Measurements from ENCODE around the gene TMPRSS13. TPM values are rescaled to one million over a fixed set of nuclear protein-coding genes. Genes with fewer than 3 reads are reported as not detected.

TMPRSS13 gene
- total RNA-seq, 1 donor from 2014 or later = not detected

DNA sequence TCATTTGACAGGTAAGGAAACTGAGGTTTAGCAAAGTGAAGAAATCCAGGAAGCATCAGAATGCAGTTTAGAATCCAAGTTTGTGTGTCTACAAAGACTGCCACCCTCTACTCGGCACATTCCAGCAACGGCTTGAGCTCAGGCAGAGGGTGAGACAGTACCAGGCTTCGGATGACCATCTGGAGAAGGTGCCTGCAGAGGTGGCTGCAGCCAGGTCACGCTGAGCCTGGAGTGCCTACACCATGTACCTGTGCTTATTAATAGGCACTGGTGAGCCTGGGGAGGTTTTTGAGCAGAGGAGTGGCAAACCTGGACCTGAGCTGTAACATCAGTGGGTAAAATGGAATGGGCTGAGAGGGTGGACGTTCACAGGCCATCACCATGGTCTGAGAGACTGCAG is 57.4 kb downstream of the TMPRSS13 start:
- peaks cover 10% of the 10 kb centered on the region for H3K4me1 Mint-ChIP-seq (ENCODE audit: unreplicated experiment)
- H3K4me3 Mint-ChIP-seq (ENCODE audit: unreplicated experiment) = no peak overlapping the region
- no peak for DNase-seq (ENCODE audit: extremely low spot score, unreplicated experiment)
- peaks cover 50% of the 10 kb centered on the region for H3K27me3 Mint-ChIP-seq (ENCODE audit: unreplicated experiment)
- no peaks in the 10 kb centered on the region for H3K9me3 Mint-ChIP-seq (ENCODE audit: unreplicated experiment)
- no peak overlapping the region for H3K27ac Mint-ChIP-seq (ENCODE audit: unreplicated experiment)
- H3K36me3 Mint-ChIP-seq (ENCODE audit: unreplicated experiment) = no peaks in the 10 kb centered on the region
- TF ChIP-seq, protein P1, sequence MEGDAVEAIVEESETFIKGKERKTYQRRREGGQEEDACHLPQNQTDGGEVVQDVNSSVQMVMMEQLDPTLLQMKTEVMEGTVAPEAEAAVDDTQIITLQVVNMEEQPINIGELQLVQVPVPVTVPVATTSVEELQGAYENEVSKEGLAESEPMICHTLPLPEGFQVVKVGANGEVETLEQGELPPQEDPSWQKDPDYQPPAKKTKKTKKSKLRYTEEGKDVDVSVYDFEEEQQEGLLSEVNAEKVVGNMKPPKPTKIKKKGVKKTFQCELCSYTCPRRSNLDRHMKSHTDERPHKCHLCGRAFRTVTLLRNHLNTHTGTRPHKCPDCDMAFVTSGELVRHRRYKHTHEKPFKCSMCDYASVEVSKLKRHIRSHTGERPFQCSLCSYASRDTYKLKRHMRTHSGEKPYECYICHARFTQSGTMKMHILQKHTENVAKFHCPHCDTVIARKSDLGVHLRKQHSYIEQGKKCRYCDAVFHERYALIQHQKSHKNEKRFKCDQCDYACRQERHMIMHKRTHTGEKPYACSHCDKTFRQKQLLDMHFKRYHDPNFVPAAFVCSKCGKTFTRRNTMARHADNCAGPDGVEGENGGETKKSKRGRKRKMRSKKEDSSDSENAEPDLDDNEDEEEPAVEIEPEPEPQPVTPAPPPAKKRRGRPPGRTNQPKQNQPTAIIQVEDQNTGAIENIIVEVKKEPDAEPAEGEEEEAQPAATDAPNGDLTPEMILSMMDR (IDR thresholded peaks at IDR 0.05) = no peak

- Mint-ChIP-seq H3K27me3 (ENCODE audit: unreplicated experiment) (peaks cover 47% of the 10 kb centered on the region), H3K4me1 (ENCODE audit: unreplicated experiment) (peaks cover 7% of the 10 kb centered on the region), H3K27ac (ENCODE audit: unreplicated experiment) (no peak overlapping the region), H3K9me3 (ENCODE audit: unreplicated experiment) (no peaks in the 10 kb centered on the region), H3K4me3 (ENCODE audit: unreplicated experiment) (no peak overlapping the region), H3K36me3 (ENCODE audit: unreplicated experiment) (no peaks in the 10 kb centered on the region)
- no peak for DNase-seq (ENCODE audit: extremely low spot score, unreplicated experiment)
- TF ChIP-seq, protein P1 (IDR thresholded peaks at IDR 0.05) = no peak
These were observed 58.0 kb downstream of the TMPRSS13 start for GRCh38 chr11:117871160-117871559.

- Mint-ChIP-seq H3K9me3 (ENCODE audit: unreplicated experiment) (no peaks in the 10 kb centered on the region), H3K27ac (ENCODE audit: unreplicated experiment) (no peak overlapping the region), H3K4me1 (ENCODE audit: unreplicated experiment) (peaks cover 4% of the 10 kb centered on the region), H3K4me3 (ENCODE audit: unreplicated experiment) (no peak overlapping the region), H3K27me3 (ENCODE audit: unreplicated experiment) (peaks cover 40% of the 10 kb centered on the region), H3K36me3 (ENCODE audit: unreplicated experiment) (no peaks in the 10 kb centered on the region)
- TF ChIP-seq, protein P1 (IDR thresholded peaks at IDR 0.05) = no peak
- no peak for DNase-seq (ENCODE audit: extremely low spot score, unreplicated experiment)
These were observed 58.9 kb downstream of the TMPRSS13 start for GRCh38 chr11:117870103-117870952.

- Mint-ChIP-seq H3K4me3 (ENCODE audit: unreplicated experiment) (no peak overlapping the region), H3K4me1 (ENCODE audit: unreplicated experiment) (no peaks in the 10 kb centered on the region), H3K9me3 (ENCODE audit: unreplicated experiment) (no peaks in the 10 kb centered on the region), H3K36me3 (ENCODE audit: unreplicated experiment) (no peaks in the 10 kb centered on the region), H3K27me3 (ENCODE audit: unreplicated experiment) (peaks cover 38% of the 10 kb centered on the region), H3K27ac (ENCODE audit: unreplicated experiment) (no peak overlapping the region)
- TF ChIP-seq, protein P1 (IDR thresholded peaks at IDR 0.05) = no peak
- DNase-seq (ENCODE audit: extremely low spot score, unreplicated experiment) = no peak
These were observed 59.6 kb downstream of the TMPRSS13 start for GRCh38 chr11:117869604-117870003.

GRCh38 chr11:117868815-117869561 is 60.2 kb downstream of the TMPRSS13 start:
- H3K4me3 Mint-ChIP-seq (ENCODE audit: unreplicated experiment) = no peak overlapping the region
- H3K36me3 Mint-ChIP-seq (ENCODE audit: unreplicated experiment) = no peaks in the 10 kb centered on the region
- peaks cover 32% of the 10 kb centered on the region for H3K27me3 Mint-ChIP-seq (ENCODE audit: unreplicated experiment)
- no peaks in the 10 kb centered on the region for H3K4me1 Mint-ChIP-seq (ENCODE audit: unreplicated experiment)
- no peaks in the 10 kb centered on the region for H3K9me3 Mint-ChIP-seq (ENCODE audit: unreplicated experiment)
- no peak for DNase-seq (ENCODE audit: extremely low spot score, unreplicated experiment)
- TF ChIP-seq, protein P1 (IDR thresholded peaks at IDR 0.05) = no peak
- H3K27ac Mint-ChIP-seq (ENCODE audit: unreplicated experiment) = no peak overlapping the region

All from osteocyte (in vitro differentiated cells).